ENCODE measurements around the gene EXT2. TPM values are rescaled to one million over a fixed set of nuclear protein-coding genes. Genes with fewer than 3 reads are reported as not detected.

EXT2 gene
- total and polyA plus RNA-seq, 2 experiments from 2014 or later: 15.9 to 48.6 TPM

GRCh38 chr11:44113572-44113971 lies 18.1 kb downstream of the EXT2 start (continued):
- TF ChIP-seq EZH2phosphoT487 (IDR thresholded peaks at IDR 0.05; ENCODE audit: unreplicated experiment) (no peak), NANOG (IDR thresholded peaks at IDR 0.05; ENCODE audit: borderline replicate concordance) (no peak), STAT1 (IDR thresholded peaks at IDR 0.05; ENCODE audit: unreplicated experiment) (no peak), ZNF331 (CRISPR knock-in tag; IDR thresholded peaks at IDR 0.05; ENCODE audit: low read depth) (no peak)

GRCh38 chr11:44116234-44116830 lies 20.9 kb downstream of the EXT2 start:
- H3K36me3 ChIP-seq (ENCODE audit: insufficient read depth): 0 out of 2 replicates have a peak, but pooled peaks cover 4% of the 10 kb centered on the region
- H4K20me1 ChIP-seq (replicated peaks; ENCODE audit: insufficient read depth): peaks cover 3% of the 10 kb centered on the region; the same call in 1 of the 2 replicates
- Mint-ChIP-seq H3K9me3 (no peaks in the 10 kb centered on the region), H3K27ac (no peak overlapping the region), H3K4me3 (no peak overlapping the region), H3K27me3 (ENCODE audit: insufficient read depth, low read depth, poor library complexity) (peaks cover 4% of the 10 kb centered on the region), H3K36me3 (ENCODE audit: low read depth) (peaks cover 15% of the 10 kb centered on the region; the same call in 2 of the 3 replicates), H3K4me1 (peaks cover 10% of the 10 kb centered on the region)
- no peak for TF ChIP-seq EZH2phosphoT487 (IDR thresholded peaks at IDR 0.05; ENCODE audit: unreplicated experiment)
- no peak overlapping the region for H2AFZ ChIP-seq
- no peaks in the 10 kb centered on the region for H3F3A ChIP-seq (replicated peaks; ENCODE audit: low read depth)
- H3K4me2 ChIP-seq: no peak overlapping the region
- DNase-seq (ENCODE audit: low spot score): no peak
- H3K4me3 ChIP-seq: no peak overlapping the region
- H3K27me3 ChIP-seq (ENCODE audit: insufficient read depth): no peaks in the 10 kb centered on the region
- no peaks in the 10 kb centered on the region for H3K4me1 ChIP-seq (ENCODE audit: insufficient read depth)
- H3K9me2 ChIP-seq (ENCODE audit: insufficient read depth): no peaks in the 10 kb centered on the region
- no peaks in the 10 kb centered on the region for H3K79me2 ChIP-seq (replicated peaks; ENCODE audit: insufficient read depth)
- no peak overlapping the region for H3K27ac ChIP-seq (ENCODE audit: low read depth)
- ATAC-seq: no peak

- no peak overlapping the region for H2AFZ ChIP-seq
- TF ChIP-seq CTCF (conservative IDR thresholded peaks at IDR 0.05; ENCODE audit: low read depth in 2 of 2): peak; percentile 55 to 64
- no peak for TF ChIP-seq ZNF331 (CRISPR knock-in tag; IDR thresholded peaks at IDR 0.05; ENCODE audit: low read depth)
- no peak for TF ChIP-seq CREB1 (CRISPR knock-in tag; IDR thresholded peaks at IDR 0.05; ENCODE audit: low read depth)
- TF ChIP-seq ZNF114 (CRISPR knock-in tag; IDR thresholded peaks at IDR 0.05): no peak
- no peaks in the 10 kb centered on the region for H3K27me3 ChIP-seq (ENCODE audit: insufficient read depth)
- 0 out of 2 replicates have a peak, but pooled peaks cover 4% of the 10 kb centered on the region for H3K36me3 ChIP-seq (ENCODE audit: insufficient read depth)
- Mint-ChIP-seq H3K36me3 (ENCODE audit: low read depth) (peaks cover 6% of the 10 kb centered on the region; the same call in 1 of the 3 replicates), H3K9me3 (no peaks in the 10 kb centered on the region), H3K4me3 (no peak overlapping the region), H3K27ac (no peak overlapping the region), H3K4me1 (no peaks in the 10 kb centered on the region), H3K27me3 (ENCODE audit: insufficient read depth, low read depth, poor library complexity) (no peaks in the 10 kb centered on the region)
- no peaks in the 10 kb centered on the region for H3K79me2 ChIP-seq (replicated peaks; ENCODE audit: insufficient read depth)
- H3K4me3 ChIP-seq: no peak overlapping the region
- H3K27ac ChIP-seq (ENCODE audit: low read depth): no peak overlapping the region
- peaks cover 3% of the 10 kb centered on the region; the same call in 1 of the 2 replicates for H4K20me1 ChIP-seq (replicated peaks; ENCODE audit: insufficient read depth)
- ATAC-seq (peak; percentile 80), DNase-seq (ENCODE audit: low spot score) (peak; percentile 52)
- H3K4me2 ChIP-seq: no peak overlapping the region
- no peaks in the 10 kb centered on the region for H3K9me2 ChIP-seq (ENCODE audit: insufficient read depth)
- no peaks in the 10 kb centered on the region for H3K4me1 ChIP-seq (ENCODE audit: insufficient read depth)
- H3F3A ChIP-seq (replicated peaks; ENCODE audit: low read depth): no peaks in the 10 kb centered on the region
These were observed 24.7 kb downstream of the EXT2 start for GRCh38 chr11:44120169-44120568.
